Measurements from ENCODE around the gene PARD3B. TPM values are rescaled to one million over a fixed set of nuclear protein-coding genes. Genes with fewer than 3 reads are reported as not detected.

The PARD3B gene
- total and polyA plus RNA-seq, 5 donors, result 3.0 to 18.6 (median 15.6) TPM

GRCh38 chr2:205103699-205104098 is 558.4 kb downstream of the PARD3B start:
- intact Hi-C loops (cut with DNase I), result no loop called here
- Histone ChIP-seq H3K27ac (ENCODE audit: low read length) (no peak overlapping the region), H3K4me1 (ENCODE audit: control insufficient read depth, insufficient read depth, low read length) (no peaks in the 10 kb centered on the region), H3K4me3 (ENCODE audit: low read length) (no peak overlapping the region), H3K9me3 (ENCODE audit: control insufficient read depth, low read length) (no peaks in the 10 kb centered on the region), H3K27me3 (ENCODE audit: control insufficient read depth, insufficient read depth) (no peaks in the 10 kb centered on the region)
- no peak for DNase-seq
- 98% methylated on average over 2 of the region's 2 CpGs for WGBS
- ATAC-seq, result no peak

- intact Hi-C loops (cut with DNase I), result no loop called here
- ATAC-seq (no peak), DNase-seq (no peak)
- Histone ChIP-seq H3K4me1 (ENCODE audit: control insufficient read depth, insufficient read depth, low read length) (no peaks in the 10 kb centered on the region), H3K27ac (ENCODE audit: low read length) (no peak overlapping the region), H3K4me3 (ENCODE audit: low read length) (no peak overlapping the region), H3K9me3 (ENCODE audit: control insufficient read depth, low read length) (no peaks in the 10 kb centered on the region), H3K27me3 (ENCODE audit: control insufficient read depth, insufficient read depth) (no peaks in the 10 kb centered on the region)
- WGBS, result 60% methylated on average over 2 of the region's 2 CpGs
Measured at GRCh38 chr2:205107810-205108209, 562.5 kb downstream of the PARD3B start.

- ATAC-seq, result no peak
- Histone ChIP-seq H3K27me3 (ENCODE audit: control insufficient read depth, insufficient read depth) (no peaks in the 10 kb centered on the region), H3K9me3 (ENCODE audit: control insufficient read depth, low read length) (no peaks in the 10 kb centered on the region), H3K4me3 (ENCODE audit: low read length) (no peak overlapping the region), H3K4me1 (ENCODE audit: control insufficient read depth, insufficient read depth, low read length) (no peaks in the 10 kb centered on the region), H3K27ac (ENCODE audit: low read length) (no peak overlapping the region)
- 92% methylated on average over 2 of the region's 2 CpGs for WGBS
- intact Hi-C loops (cut with DNase I), result no loop called here
- no peak for DNase-seq
Measured at GRCh38 chr2:205115511-205115910, 570.2 kb downstream of the PARD3B start.

- Histone ChIP-seq H3K27me3 (ENCODE audit: control insufficient read depth, insufficient read depth) (no peaks in the 10 kb centered on the region), H3K4me1 (ENCODE audit: control insufficient read depth, insufficient read depth, low read length) (no peaks in the 10 kb centered on the region), H3K27ac (ENCODE audit: low read length) (no peak overlapping the region), H3K4me3 (ENCODE audit: low read length) (no peak overlapping the region), H3K9me3 (ENCODE audit: control insufficient read depth, low read length) (no peaks in the 10 kb centered on the region)
- ATAC-seq (no peak), DNase-seq (no peak)
- intact Hi-C loops (cut with DNase I), result no loop called here
- 96% methylated on average over 2 of the region's 2 CpGs for WGBS
Measured at GRCh38 chr2:205117125-205117524, 571.9 kb downstream of the PARD3B start.

GRCh38 chr2:205119136-205119535 is 573.9 kb downstream of the PARD3B start:
- no peaks in the 10 kb centered on the region for H3K4me1 ChIP-seq (ENCODE audit: control insufficient read depth, insufficient read depth, low read length)
- WGBS, result 98% methylated on average over 9 of the region's 9 CpGs
- H3K9me3 ChIP-seq (ENCODE audit: control insufficient read depth, low read length), result no peaks in the 10 kb centered on the region
- intact Hi-C loops (cut with DNase I), result no loop called here
- H3K27ac ChIP-seq (ENCODE audit: low read length), result no peak overlapping the region
- ATAC-seq, result no peak
- no peak overlapping the region for H3K4me3 ChIP-seq (ENCODE audit: low read length)
- DNase-seq, result no peak
- H3K27me3 ChIP-seq (ENCODE audit: control insufficient read depth, insufficient read depth), result no peaks in the 10 kb centered on the region

GRCh38 chr2:205128726-205129125 is 583.5 kb downstream of the PARD3B start:
- no peak overlapping the region for H3K4me3 ChIP-seq (ENCODE audit: low read length)
- no peaks in the 10 kb centered on the region for H3K4me1 ChIP-seq (ENCODE audit: control insufficient read depth, insufficient read depth, low read length)
- ATAC-seq (no peak), DNase-seq (no peak)
- H3K27me3 ChIP-seq (ENCODE audit: control insufficient read depth, insufficient read depth), result no peaks in the 10 kb centered on the region
- no peak overlapping the region for H3K27ac ChIP-seq (ENCODE audit: low read length)
- intact Hi-C loops (cut with DNase I), result no loop called here
- H3K9me3 ChIP-seq (ENCODE audit: control insufficient read depth, low read length), result no peaks in the 10 kb centered on the region

- Histone ChIP-seq H3K9me3 (ENCODE audit: control insufficient read depth, low read length) (no peaks in the 10 kb centered on the region), H3K27me3 (ENCODE audit: control insufficient read depth, insufficient read depth) (no peaks in the 10 kb centered on the region), H3K4me3 (ENCODE audit: low read length) (no peak overlapping the region), H3K27ac (ENCODE audit: low read length) (no peak overlapping the region), H3K4me1 (ENCODE audit: control insufficient read depth, insufficient read depth, low read length) (no peaks in the 10 kb centered on the region)
- intact Hi-C loops (cut with DNase I), result no loop called here
- DNase-seq (no peak), ATAC-seq (no peak)
- WGBS, result 59% methylated on average over 5 of the region's 5 CpGs
Measured at GRCh38 chr2:205129531-205129930, 584.3 kb downstream of the PARD3B start.

GRCh38 chr2:205130111-205130829 is 585.0 kb downstream of the PARD3B start:
- intact Hi-C loops (cut with DNase I), result no loop called here

GRCh38 chr2:205133544-205133943 is 588.3 kb downstream of the PARD3B start:
- Histone ChIP-seq H3K27me3 (ENCODE audit: control insufficient read depth, insufficient read depth) (no peaks in the 10 kb centered on the region), H3K4me3 (ENCODE audit: low read length) (no peak overlapping the region), H3K9me3 (ENCODE audit: control insufficient read depth, low read length) (no peaks in the 10 kb centered on the region), H3K4me1 (ENCODE audit: control insufficient read depth, insufficient read depth, low read length) (no peaks in the 10 kb centered on the region), H3K27ac (ENCODE audit: low read length) (no peak overlapping the region)
- ATAC-seq, result peak in 1 of 2 donors; percentile 54
- DNase-seq, result peak; percentile 64 to 85 (median 71)
- WGBS, result 85% methylated on average over 1 of the region's 1 CpG
- intact Hi-C loops (cut with DNase I), result no loop called here

More at GRCh38 chr2:205130111-205130829, 585.0 kb downstream of the PARD3B start:
- WGBS, result 89% methylated on average over 4 of the region's 4 CpGs
- H3K4me3 ChIP-seq (ENCODE audit: low read length), result no peak overlapping the region
- H3K27ac ChIP-seq (ENCODE audit: low read length), result no peak overlapping the region
- DNase-seq, result no peak
- no peaks in the 10 kb centered on the region for H3K4me1 ChIP-seq (ENCODE audit: control insufficient read depth, insufficient read depth, low read length)
- H3K27me3 ChIP-seq (ENCODE audit: control insufficient read depth, insufficient read depth), result no peaks in the 10 kb centered on the region
- no peaks in the 10 kb centered on the region for H3K9me3 ChIP-seq (ENCODE audit: control insufficient read depth, low read length)
- ATAC-seq, result no peak

GRCh38 chr2:205138735-205139134 is 593.5 kb downstream of the PARD3B start:
- intact Hi-C loops (cut with DNase I), result no loop called here
- no peak overlapping the region for H3K27ac ChIP-seq (ENCODE audit: low read length)
- peaks cover 4% of the 10 kb centered on the region for H3K4me1 ChIP-seq (ENCODE audit: control insufficient read depth, insufficient read depth, low read length)
- no peaks in the 10 kb centered on the region for H3K27me3 ChIP-seq (ENCODE audit: control insufficient read depth, insufficient read depth)
- H3K9me3 ChIP-seq (ENCODE audit: control insufficient read depth, low read length), result no peaks in the 10 kb centered on the region
- H3K4me3 ChIP-seq (ENCODE audit: low read length), result no peak overlapping the region
- DNase-seq, result no peak
- ATAC-seq, result no peak
- 94% methylated on average over 2 of the region's 2 CpGs for WGBS

- ATAC-seq, result peak; percentile 62 to 90
- Histone ChIP-seq H3K27me3 (ENCODE audit: control insufficient read depth, insufficient read depth) (no peaks in the 10 kb centered on the region), H3K4me1 (ENCODE audit: control insufficient read depth, insufficient read depth, low read length) (peaks cover 4% of the 10 kb centered on the region), H3K4me3 (ENCODE audit: low read length) (no peak overlapping the region), H3K27ac (ENCODE audit: low read length) (no peak overlapping the region), H3K9me3 (ENCODE audit: control insufficient read depth, low read length) (no peaks in the 10 kb centered on the region)
- 48% methylated on average over 8 of the region's 8 CpGs for WGBS
- DNase-seq, result peak; percentile 20 to 69 (median 44)
- intact Hi-C loops (cut with DNase I), result no loop called here
Measured at GRCh38 chr2:205139822-205140463, 594.7 kb downstream of the PARD3B start.

All from right cardiac atrium (tissue), 5 donors.